Fibroblast of mammary gland (primary cell): ENCODE results near the gene NINL.

Experiments used
- DNase-seq: peaks from one replicate; pipeline ENCODE4 v3.0.0-alpha.2; 2010; ENCODE audit warnings: low read depth
- H3K4me3 ChIP-seq: 2 replicates; pipeline ENCODE4 v1.5.1; 2011; ENCODE audit warnings: low read depth, mild to moderate bottlenecking, low read length, moderate library complexity; ENCODE audit not compliant: control insufficient read depth
- CTCF ChIP-seq: conservative IDR thresholded peaks from 2 replicates; pipeline ENCODE4 v1.5.1; 2011; ENCODE audit warnings: low read depth, low read length, inconsistent platforms; ENCODE audit not compliant: control insufficient read depth, insufficient read depth

Gene NINL

GRCh38 chr20:25623736-25624499, 38.6 kb upstream of the NINL start, which contains the start of gene NANP:
TSS of gene NANP (minus strand) at chr20:25624014. CDS start at chr20:25623948, 66 bp downstream.
- peak; percentile 97 for DNase-seq
- TF ChIP-seq CTCF, result no peak
- H3K4me3 ChIP-seq, result peak within 1 kb of the TSS; percentile 85

GRCh38 chr20:25623225-25623735, 37.9 kb upstream of the NINL start:
- peak; percentile 38 for DNase-seq
- peak overlapping the region; percentile 85 for H3K4me3 ChIP-seq
- TF ChIP-seq CTCF, result no peak

GRCh38 chr20:25622450-25623224, 37.3 kb upstream of the NINL start:
- peak overlapping the region; percentile 85 for H3K4me3 ChIP-seq
- peak; percentile 2 for DNase-seq
- no peak for TF ChIP-seq CTCF

GRCh38 chr20:25622049-25622448, 36.7 kb upstream of the NINL start:
- no peak for TF ChIP-seq CTCF
- peak overlapping the region; percentile 85 for H3K4me3 ChIP-seq
- DNase-seq, result no peak

- no peak for DNase-seq
- no peak overlapping the region for H3K4me3 ChIP-seq
- no peak for TF ChIP-seq CTCF
Observed at GRCh38 chr20:25619514-25619913, 34.2 kb upstream of the NINL start.

- DNase-seq, result no peak
Observed at GRCh38 chr20:25608774-25609173, 23.4 kb upstream of the NINL start.

More at GRCh38 chr20:25608774-25609173, 23.4 kb upstream of the NINL start:
- no peak overlapping the region for H3K4me3 ChIP-seq
- TF ChIP-seq CTCF, result no peak
